Parathyroid adenoma (tissue), 2 donors: ENCODE data around the gene FBXO24.
"Not testable (repeated sequence)": the region's sequence is repeated elsewhere in the genome, so short reads cannot be mapped to it uniquely, and the experiment has no call there.

Experiments used
- H2AFZ ChIP-seq: fragments of 300-600 bp; sonication (generic); one replicate; pipeline ENCODE4 v1.7.0; 2017; ENCODE audit warnings: antibody characterized with exemption, mild to moderate bottlenecking
- H3K27ac ChIP-seq: fragments of 300-600 bp; sonication (generic); one replicate; pipeline ENCODE4 v1.7.0; 2017
- H3K27me3 ChIP-seq: fragments of 300-600 bp; sonication (generic); one replicate; pipeline ENCODE4 v1.7.0; 2017; ENCODE audit warnings: low read length; ENCODE audit not compliant: control insufficient read depth, insufficient read depth
- H3K36me3 ChIP-seq: fragments of 300-600 bp; sonication (generic); one replicate; pipeline ENCODE4 v1.7.0; 2017; ENCODE audit warnings: low read length; ENCODE audit not compliant: control insufficient read depth, insufficient read depth
- H3K4me1 ChIP-seq: fragments of 300-600 bp; sonication (generic); one replicate; pipeline ENCODE4 v1.7.0; 2017; ENCODE audit warnings: control low read depth
- H3K4me2 ChIP-seq: fragments of 300-600 bp; sonication (generic); one replicate; pipeline ENCODE4 v1.7.0; 2017; ENCODE audit warnings: low read length
- H3K4me3 ChIP-seq: fragments of 300-600 bp; sonication (generic); one replicate; pipeline ENCODE4 v1.7.0; 2017; ENCODE audit warnings: low read depth, low read length
- H3K79me2 ChIP-seq: fragments of 300-600 bp; sonication (generic); one replicate; pipeline ENCODE4 v1.7.0; 2017; ENCODE audit warnings: control low read depth
- H3K9ac ChIP-seq: fragments of 300-600 bp; sonication (generic); one replicate; pipeline ENCODE4 v1.7.0; 2017; ENCODE audit warnings: mild to moderate bottlenecking
- H3K9me3 ChIP-seq: fragments of 300-600 bp; sonication (generic); one replicate; pipeline ENCODE4 v1.7.0; 2017; ENCODE audit warnings: low read length; ENCODE audit not compliant: control insufficient read depth
- CTCF ChIP-seq: fragments of 300-600 bp; sonication (generic); IDR thresholded peaks from one replicate; pipeline ENCODE4 v1.7.0; 2017; ENCODE audit warnings: antibody characterized with exemption, mild to moderate bottlenecking
- donor health status: primary hyperparathyroidism.

FBXO24 gene

GRCh38 chr7:100545360-100546128 is 40.6 kb upstream of the FBXO24 start:
- H3K27me3 ChIP-seq = no peaks in the 10 kb centered on the region
- TF ChIP-seq CTCF = peak; percentile 10
- H3K4me3 ChIP-seq = no peak overlapping the region
- H3K9ac ChIP-seq = no peak overlapping the region
- H3K79me2 ChIP-seq = peaks cover 8% of the 10 kb centered on the region
- H3K9me3 ChIP-seq = no peaks in the 10 kb centered on the region
- H2AFZ ChIP-seq = peak overlapping the region; percentile 36
- peak overlapping the region; percentile 5 for H3K4me2 ChIP-seq
- H3K4me1 ChIP-seq = peaks cover 43% of the 10 kb centered on the region
- H3K27ac ChIP-seq = peak overlapping the region; percentile 92
- H3K36me3 ChIP-seq = no peaks in the 10 kb centered on the region

GRCh38 chr7:100546129-100546925 is 39.8 kb upstream of the FBXO24 start:
- Histone ChIP-seq H3K27me3 (no peaks in the 10 kb centered on the region), H2AFZ (peak overlapping the region; percentile 31), H3K4me1 (peaks cover 43% of the 10 kb centered on the region), H3K9me3 (no peaks in the 10 kb centered on the region), H3K36me3 (no peaks in the 10 kb centered on the region), H3K79me2 (peaks cover 4% of the 10 kb centered on the region), H3K4me3 (no peak overlapping the region), H3K9ac (no peak overlapping the region), H3K4me2 (no peak overlapping the region), H3K27ac (peak overlapping the region; percentile 92)
- no peak for TF ChIP-seq CTCF

GRCh38 chr7:100546926-100547800 is 39.0 kb upstream of the FBXO24 start:
- peak overlapping the region; percentile 92 for H3K27ac ChIP-seq
- TF ChIP-seq CTCF = no peak
- H3K36me3 ChIP-seq = no peaks in the 10 kb centered on the region
- no peaks in the 10 kb centered on the region for H3K9me3 ChIP-seq
- no peak overlapping the region for H3K9ac ChIP-seq
- no peaks in the 10 kb centered on the region for H3K27me3 ChIP-seq
- H3K79me2 ChIP-seq = peaks cover 3% of the 10 kb centered on the region
- no peak overlapping the region for H2AFZ ChIP-seq
- no peak overlapping the region for H3K4me3 ChIP-seq
- peak overlapping the region; percentile 42 for H3K4me2 ChIP-seq
- peaks cover 43% of the 10 kb centered on the region for H3K4me1 ChIP-seq

GRCh38 chr7:100547872-100548271 is 38.3 kb upstream of the FBXO24 start:
- Histone ChIP-seq H3K9ac (no peak overlapping the region), H3K4me2 (peak overlapping the region; percentile 42), H3K27me3 (no peaks in the 10 kb centered on the region), H3K4me1 (peaks cover 43% of the 10 kb centered on the region), H3K9me3 (no peaks in the 10 kb centered on the region), H3K4me3 (no peak overlapping the region), H3K36me3 (no peaks in the 10 kb centered on the region), H2AFZ (no peak overlapping the region), H3K27ac (peak overlapping the region; percentile 53), H3K79me2 (no peaks in the 10 kb centered on the region)
- no peak for TF ChIP-seq CTCF

- not testable (repeated sequence) for H3K9me3 ChIP-seq, H2AFZ ChIP-seq, H3K9ac ChIP-seq, H3K4me3 ChIP-seq, H3K79me2 ChIP-seq, H3K27me3 ChIP-seq, H3K4me2 ChIP-seq, H3K36me3 ChIP-seq
- H3K27ac ChIP-seq = peak overlapping the region; percentile 8
- peaks cover 43% of the 10 kb centered on the region for H3K4me1 ChIP-seq
Observed at GRCh38 chr7:100548446-100548845, 37.7 kb upstream of the FBXO24 start.
